ACHN (cell line): Measurements from ENCODE around the gene HSBP1.

Experiments used
- DNase-seq: peaks from one replicate; pipeline ENCODE4 v3.0.0-alpha.2; 2015
- in situ Hi-C: cut with HindIII; loops from 2 replicates; pipeline ENCODE4 v1.10.0; 2017; ENCODE audit warnings: low sequenced_read_pairs, low pct_ligation_motif_present, low pct_unique_long_range_greater_than_20kb

Gene HSBP1

GRCh38 chr16:83802135-83802534 lies 5.6 kb upstream of the HSBP1 start:
- in situ Hi-C loops = no loop called here

DNA sequence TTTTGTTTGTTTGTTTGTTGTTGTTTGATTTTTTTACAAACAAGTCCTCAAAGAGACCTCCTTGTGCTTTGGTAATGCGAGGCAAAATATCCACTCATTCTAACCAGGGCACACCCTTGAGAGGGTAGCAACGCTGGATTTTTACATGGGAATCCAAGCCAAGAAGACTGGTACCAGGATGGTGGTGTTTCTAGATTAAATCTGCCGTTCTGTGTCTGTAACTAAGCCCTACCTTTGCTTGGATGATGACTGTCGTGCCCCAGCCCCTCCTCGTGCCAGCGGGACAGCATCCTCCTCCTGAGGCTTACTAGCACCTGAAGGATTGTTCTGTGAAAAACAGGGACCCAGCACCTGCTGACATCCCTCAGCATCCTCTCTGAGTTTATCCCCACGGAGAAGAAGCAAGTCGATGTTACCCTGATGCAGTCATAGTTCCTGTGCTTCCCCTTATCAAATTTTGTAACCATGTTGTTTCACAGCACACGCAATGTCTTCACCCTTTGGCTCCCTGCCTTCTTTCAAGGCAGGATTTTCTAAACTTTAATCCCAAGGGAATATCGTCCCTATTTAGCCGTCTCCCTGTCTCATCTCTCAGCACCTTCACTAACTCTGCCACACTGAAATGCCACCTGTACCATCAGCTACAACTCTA lies 5.1 kb upstream of the HSBP1 start:
- in situ Hi-C loops = no loop called here
- no peak for DNase-seq

More at GRCh38 chr16:83802135-83802534, 5.6 kb upstream of the HSBP1 start:
- no peak for DNase-seq

DNA sequence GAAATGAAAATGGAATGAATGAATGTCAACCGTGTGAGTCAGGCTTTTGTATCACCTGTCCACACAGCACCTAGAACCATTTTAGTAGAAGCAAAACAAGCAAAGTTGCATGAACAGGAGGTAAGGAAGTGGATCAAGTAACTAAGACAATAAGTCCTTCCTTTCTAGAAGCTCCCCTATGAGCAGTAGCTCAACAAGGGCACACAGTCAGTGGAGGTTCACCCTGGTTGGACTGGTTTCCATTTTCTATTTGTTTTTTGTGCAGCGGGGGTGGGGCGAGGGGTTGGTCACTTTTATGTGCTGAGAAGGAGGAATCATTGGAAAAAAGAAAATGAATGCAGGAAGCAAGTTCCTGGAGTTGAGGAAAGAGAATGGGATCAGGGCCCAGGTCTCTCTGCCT lies 4.0 kb upstream of the HSBP1 start:
- DNase-seq = no peak
- in situ Hi-C loops = no loop called here

DNA sequence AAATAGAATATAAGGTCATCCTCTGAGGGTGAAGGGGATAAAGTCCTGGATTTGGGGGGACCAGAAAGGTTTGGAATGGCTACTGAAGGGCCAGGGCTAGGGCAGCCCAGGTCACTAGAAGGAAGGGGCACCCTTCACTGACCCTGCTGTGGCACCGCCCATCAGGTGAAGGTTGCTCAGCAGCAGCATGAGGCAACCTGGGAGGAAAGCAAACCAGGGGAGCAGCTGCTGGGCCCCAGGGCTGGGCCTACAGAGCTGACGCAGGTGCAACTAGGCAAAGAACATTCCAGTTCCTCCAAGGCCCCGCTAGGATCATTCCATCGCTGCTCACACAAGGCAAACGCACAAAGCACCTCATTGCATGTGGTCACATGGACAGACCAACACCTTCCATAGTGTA lies 3.4 kb upstream of the HSBP1 start:
- in situ Hi-C loops = no loop called here
- no peak for DNase-seq

- DNase-seq = no peak
- in situ Hi-C loops = no loop called here
Observed at GRCh38 chr16:83806036-83806435, 1.7 kb upstream of the HSBP1 start.

DNA sequence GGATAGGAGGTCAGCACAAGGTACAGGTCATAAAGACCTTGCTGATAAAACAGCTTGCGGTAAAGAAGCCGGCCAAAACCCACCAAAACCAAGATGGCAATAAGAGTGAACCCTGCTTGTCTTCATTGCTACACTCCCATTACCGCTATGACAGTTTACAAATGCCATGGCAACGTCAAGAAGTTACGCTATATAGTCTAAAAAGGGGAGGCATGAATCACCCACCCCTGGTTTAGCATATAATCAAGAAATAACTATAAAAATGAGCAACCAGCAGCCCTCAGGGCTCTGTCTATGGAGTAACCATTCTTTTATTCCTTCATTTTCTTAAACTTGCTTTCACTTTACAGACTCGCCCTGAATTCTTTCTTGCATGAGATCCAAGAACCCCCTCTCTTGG lies 1.0 kb upstream of the HSBP1 start:
- in situ Hi-C loops = no loop called here
- no peak for DNase-seq

DNA sequence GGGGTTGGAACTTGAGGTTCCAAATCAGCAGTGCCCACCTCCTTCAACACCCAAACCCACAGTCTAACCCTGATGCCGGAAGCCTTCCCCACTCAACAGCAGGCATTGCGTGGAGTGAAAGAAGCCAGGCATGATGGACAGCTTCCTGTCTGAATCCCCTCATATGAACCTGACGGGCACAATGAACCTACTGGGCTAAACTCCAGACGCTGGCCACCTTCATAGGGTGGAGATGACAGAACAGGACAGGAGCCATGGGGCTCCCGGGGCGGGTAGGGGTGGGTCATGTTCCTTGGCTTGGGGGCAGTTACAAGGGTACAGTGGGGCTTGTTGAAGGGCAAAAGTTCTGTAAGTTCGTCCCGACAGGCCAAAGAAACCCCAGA lies 460 bp upstream of the HSBP1 start:
- in situ Hi-C loops = no loop called here
- no peak for DNase-seq

DNA sequence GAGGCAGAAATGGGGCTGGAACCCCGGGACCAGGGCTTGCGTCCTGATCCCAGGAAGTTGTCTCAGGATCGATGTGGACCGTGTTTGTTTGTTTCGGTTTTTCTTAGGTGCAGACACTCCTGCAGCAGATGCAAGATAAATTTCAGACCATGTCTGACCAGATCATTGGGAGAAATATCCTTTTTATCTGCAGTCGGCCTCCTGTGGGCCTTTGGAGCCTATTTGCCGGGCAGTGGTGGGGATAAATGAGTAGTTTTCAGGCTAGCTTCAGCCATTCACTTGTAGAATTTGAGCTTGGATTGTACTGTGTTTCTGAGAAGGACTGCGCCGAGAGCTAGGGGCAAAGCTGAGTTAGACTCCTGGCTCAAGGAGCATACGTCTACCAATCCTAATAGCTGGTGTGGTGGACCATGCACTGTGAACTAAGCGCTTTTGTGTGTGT lies 816 bp downstream of the HSBP1 start:
- in situ Hi-C loops = no loop called here
- peak; percentile 24 for DNase-seq

- in situ Hi-C loops = no loop called here
- no peak for DNase-seq
Observed at GRCh38 chr16:83809092-83809491, 1.3 kb downstream of the HSBP1 start.

GRCh38 chr16:83810901-83811300 lies 3.1 kb downstream of the HSBP1 start:
- in situ Hi-C loops = no loop called here

DNA sequence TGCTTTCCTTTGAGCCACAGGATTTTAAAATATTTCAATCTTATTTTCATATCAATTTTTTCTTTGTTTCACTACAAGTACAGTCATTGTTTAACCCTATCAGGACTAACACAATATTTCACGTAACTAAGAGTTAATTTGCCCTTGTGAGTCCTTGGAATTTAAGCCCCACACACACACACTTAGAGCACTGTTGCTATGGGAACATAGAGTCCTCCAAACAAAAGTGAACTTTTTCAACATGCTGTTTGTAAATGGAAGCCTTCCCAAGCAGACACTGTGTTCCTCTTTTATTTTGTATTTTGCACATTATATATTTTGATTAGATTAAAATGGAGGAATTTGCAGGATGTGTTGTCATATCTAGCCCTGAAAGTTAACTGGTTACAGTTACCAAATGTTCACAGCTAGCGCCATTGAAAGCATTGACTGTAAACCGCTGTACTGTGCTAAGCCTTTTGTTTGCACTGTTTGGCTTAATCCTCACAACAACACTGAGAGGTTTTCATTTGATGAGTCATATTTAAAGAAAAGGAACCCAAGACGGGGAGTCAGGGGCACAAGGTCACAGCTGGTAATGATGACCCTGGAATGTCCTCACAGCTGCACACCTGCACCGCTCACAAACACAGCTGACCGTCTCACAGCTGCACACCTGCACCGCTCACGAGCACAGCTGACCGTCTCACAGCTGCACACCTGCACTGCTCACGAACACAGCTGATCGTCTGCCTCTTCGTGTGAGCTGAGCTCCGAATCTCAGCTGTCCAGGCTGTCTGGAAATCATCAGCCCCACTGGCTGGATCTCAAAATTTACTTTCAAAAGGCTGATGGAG lies 6.3 kb downstream of the HSBP1 start:
- in situ Hi-C loops = no loop called here
- DNase-seq = peak; percentile 37

More at GRCh38 chr16:83810901-83811300, 3.1 kb downstream of the HSBP1 start:
- no peak for DNase-seq

- in situ Hi-C loops = no loop called here
- no peak for DNase-seq
Observed at GRCh38 chr16:83814659-83814985, 6.8 kb downstream of the HSBP1 start.

GRCh38 chr16:83817022-83817421 lies 9.2 kb downstream of the HSBP1 start:
- DNase-seq = no peak
- in situ Hi-C loops = no loop called here

GRCh38 chr16:83818276-83818675 lies 10.5 kb downstream of the HSBP1 start:
- no peak for DNase-seq
- in situ Hi-C loops = no loop called here

DNA sequence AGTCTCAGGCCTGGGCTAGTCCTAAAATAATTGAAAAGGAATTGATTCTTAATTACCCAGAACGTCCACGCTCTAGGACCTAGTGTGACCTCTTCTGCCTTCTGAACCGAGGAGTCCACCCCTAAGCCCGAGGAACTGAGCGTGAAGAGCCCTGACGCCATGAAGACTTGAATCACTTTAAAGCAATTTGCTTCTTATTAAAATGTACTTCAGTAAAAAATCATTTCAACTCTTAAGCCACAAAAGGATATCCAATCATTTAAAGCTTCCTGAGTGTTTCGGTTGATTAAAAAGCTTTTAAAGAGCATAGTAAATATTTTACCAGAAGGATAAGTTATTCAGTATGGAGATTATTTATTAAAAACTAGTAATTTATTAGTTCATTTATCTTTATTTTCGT lies 11.6 kb downstream of the HSBP1 start:
- no peak for DNase-seq
- in situ Hi-C loops = no loop called here

GRCh38 chr16:83826146-83826913 lies 18.6 kb downstream of the HSBP1 start:
- in situ Hi-C loops = no loop called here

GRCh38 chr16:83830091-83830768 lies 22.5 kb downstream of the HSBP1 start:
- in situ Hi-C loops = no loop called here
- no peak for DNase-seq

More at GRCh38 chr16:83826146-83826913, 18.6 kb downstream of the HSBP1 start:
- DNase-seq = peak; percentile 77

DNA sequence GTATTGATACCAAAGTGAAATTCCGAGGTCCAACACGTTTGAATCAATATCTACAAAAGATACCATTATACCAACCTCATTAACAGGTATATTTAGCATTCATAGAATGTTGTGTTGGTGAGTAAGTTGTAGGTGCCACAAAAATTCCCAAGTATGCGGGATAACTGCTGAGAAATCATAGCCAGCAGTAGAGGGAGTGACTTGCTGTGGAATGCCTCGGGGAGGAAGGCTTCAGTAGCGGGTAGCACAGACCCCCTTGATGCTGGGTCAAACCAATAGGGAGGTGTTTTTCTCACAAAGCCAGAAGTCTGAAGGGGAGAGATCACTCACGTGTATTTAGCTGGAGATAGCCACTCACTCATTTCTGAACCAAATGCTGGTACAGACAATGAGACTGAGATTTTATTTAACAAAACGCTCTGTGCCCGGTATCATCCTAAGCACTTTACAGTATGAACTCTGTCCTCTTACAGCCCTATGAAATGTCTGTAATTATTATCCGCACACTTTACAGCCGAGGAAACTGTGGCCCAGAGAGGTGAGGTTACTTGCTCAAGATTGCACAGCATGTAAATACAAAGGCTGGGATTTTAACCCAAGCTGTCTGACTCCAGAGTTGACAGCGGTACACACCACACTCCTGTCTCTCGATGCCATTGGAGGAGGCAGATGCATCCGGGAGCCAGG lies 23.1 kb downstream of the HSBP1 start:
- in situ Hi-C loops = no loop called here
- no peak for DNase-seq
